Measurements from ENCODE around the gene KNCN. TPM values are rescaled to one million over a fixed set of nuclear protein-coding genes. Genes with fewer than 3 reads are reported as not detected.

KNCN gene
- total RNA-seq, 2 donors from 2014 or later, result not detected

DNA sequence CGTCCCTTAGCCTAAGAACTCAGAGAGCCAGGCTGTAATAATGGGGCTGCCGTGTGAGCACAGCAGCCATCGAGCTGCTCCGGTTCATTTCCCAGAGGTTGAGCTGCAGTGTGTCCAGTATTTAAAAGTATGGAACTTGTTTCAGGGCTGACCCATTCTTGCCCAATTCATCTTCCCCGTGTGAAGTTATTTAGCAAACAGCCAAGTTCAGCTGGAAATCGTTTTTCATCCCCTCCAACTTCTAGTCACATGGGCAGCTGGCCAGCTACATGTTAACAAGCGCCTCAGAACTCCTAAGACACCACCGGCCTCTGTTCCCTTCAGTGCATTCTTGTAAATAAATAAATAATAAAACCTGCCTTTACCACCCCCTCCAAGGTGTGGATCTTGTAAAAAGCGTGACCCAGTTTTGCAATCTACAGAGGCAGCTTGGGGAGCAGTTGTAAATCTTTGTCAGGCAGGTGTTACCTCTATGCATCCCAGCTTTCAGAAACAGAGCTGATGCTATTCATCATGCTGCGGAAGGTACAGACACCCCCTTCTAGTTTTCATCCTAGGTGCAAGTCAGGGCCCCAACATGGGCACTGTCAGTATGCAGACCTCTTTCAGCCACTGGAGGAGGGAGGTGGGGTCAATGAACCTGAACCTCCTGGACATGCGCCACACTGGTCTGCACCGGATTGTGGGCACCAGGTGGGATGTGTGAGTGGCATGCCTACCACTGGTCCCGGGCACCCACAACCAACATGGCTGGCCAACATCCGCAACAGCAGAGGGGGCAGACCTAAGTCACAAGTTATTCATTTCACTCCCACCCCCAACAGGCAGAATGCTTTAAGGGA is 18.7 kb upstream of the KNCN start:
- intact Hi-C loops (cut with DNase I), result no loop called here
- DNase-seq, result no peak
- ATAC-seq, result no peak

DNA sequence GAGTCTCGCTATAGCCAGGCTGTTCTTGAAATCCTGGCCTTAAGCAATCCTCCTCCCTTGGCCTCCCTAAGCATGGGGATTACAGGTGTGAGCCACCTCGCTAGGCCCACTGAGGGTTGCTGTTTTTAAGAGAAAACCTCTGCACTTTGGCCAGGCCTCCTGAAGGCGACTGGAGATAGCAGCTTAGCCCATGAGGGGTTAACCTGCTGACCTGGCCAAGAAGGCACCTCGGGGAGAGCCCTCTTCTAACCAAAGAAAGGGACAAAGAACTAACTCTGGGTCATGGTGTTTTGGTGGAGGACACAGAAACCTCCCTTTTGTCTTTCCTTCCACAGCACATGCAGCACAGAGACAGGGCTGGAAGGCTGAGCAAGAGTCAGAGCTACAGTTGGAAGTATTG is 17.7 kb upstream of the KNCN start:
- DNase-seq (no peak), ATAC-seq (no peak)
- intact Hi-C loops (cut with DNase I), result no loop called here

DNA sequence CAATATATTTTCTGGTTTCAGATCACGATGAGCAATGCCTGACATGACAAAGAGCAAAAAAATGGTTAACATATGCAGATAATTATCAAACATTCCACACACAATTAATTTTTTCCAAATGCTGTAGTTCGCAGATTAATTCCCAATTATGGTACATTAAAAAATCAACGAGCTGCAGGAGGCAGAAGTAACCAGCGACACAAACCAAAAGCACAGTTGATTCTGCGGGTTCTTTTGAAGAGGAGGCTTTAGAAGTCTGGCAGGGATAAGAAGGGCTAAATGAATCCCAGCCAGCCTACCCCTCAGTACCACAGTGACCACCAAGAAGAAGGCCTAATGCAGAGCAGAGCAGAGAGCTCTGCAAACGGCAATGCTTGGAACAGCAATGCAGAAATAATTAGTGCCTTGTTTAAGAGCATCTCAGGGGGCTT is 17.0 kb upstream of the KNCN start:
- no peak for DNase-seq
- ATAC-seq, result no peak
- intact Hi-C loops (cut with DNase I), result no loop called here

DNA sequence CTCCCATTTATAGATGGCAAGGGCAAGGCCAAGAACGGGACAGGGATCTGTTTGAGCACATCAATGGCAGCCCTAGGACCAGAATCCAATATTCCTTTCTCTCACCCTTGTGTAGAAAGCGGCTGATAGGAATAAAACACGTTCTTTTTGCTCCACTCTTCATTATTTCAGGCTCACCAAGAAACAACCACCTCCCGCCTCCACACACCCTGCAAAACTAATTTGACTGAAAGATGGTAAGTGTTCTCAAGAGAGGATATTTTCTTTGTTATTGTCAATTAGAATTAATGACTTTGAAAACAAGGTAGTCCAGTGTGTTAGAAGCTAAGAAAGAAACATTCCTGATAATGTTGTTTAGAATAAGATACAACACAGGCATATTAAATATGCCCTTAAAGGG is 11.9 kb upstream of the KNCN start:
- ATAC-seq, result no peak
- intact Hi-C loops (cut with DNase I), result no loop called here
- no peak for DNase-seq

DNA sequence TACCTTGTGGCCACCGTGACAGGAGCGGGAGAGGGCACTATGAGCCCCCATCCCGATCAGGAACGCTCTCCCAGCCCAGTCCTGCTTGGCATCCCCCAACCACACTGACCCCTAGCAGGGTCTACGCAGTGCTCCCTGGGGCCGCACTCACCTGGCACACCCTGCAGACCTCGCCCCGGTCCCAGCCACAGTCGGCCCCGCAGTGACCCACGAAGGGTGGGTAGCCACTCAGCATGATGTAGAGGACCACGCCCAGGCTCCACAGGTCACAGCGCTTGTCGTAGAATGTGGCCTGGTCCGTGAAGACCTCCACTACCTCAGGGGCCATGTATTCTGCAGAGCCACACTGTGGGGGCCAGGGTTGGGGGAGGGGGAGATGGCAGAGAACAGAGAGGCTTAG is 11.1 kb upstream of the KNCN start:
- ATAC-seq, result no peak
- intact Hi-C loops (cut with DNase I), result no loop called here

DNA sequence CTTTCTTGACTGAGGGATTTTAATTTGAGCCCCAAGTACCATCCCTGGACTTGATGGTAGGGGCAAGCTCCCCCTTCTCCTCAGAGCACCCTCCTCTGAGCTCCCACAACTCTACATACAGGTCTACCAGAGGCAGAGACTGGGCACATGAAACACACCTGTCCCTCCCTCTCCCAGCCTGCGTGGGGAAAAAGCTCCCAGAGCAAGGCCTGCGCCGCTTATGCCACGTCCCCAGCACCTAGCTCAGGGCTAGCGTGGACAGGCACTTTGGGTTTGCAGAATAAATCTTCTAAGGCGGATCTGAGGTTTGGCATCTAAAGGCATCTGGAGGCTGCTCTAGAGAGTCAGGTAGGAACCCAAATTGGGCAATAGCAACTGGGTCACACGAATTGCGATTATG is 7.5 kb upstream of the KNCN start:
- DNase-seq, result no peak

More for the DNA sequence above, 11.1 kb upstream of the KNCN start:
- no peak for DNase-seq

DNA sequence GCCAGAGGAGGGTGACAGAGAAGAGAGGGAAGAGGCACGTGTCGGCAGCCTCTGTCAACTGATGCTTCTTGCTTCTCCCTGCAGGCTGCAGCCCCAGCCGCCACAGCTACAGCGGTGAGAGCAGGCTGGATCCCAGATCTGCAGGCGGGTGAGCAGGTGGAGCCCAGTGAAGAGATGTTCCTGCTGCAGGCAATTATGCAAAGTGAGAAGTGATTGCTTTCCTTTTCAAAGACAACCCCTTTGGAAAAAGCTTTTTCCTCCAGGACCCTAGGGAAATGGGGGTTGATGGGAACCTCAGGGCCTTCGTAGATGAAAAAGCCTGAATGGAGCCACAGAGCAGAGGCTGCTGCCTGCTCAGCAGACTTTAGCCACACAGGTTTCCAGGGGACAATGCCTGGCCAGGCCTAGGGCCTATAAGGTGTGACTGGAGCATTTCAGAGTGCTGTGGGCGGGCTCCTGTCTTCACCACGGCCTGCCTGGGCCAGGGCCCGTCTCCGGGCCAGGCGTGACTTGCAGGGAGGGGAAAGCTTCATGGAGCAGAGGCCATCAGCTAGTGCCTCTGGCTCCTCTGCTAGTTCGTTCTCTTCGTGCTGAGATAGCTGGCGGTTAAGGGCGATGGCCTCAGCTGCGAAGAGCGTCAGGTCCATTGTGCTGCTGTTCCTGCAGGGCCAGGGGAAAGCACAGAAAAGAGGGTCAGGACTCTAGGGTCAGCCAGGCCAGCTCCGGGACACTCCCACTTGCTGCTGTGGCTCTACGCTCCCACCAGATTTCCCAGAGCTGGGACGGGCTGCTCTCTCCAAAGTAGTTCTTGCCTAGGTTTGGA is 6.9 kb upstream of the KNCN start:
- no peak for DNase-seq
- intact Hi-C loops (cut with DNase I), result no loop called here
- peak in 1 of 2 donors; percentile 39 for ATAC-seq

More for the DNA sequence above, 7.5 kb upstream of the KNCN start:
- no peak for ATAC-seq
- intact Hi-C loops (cut with DNase I), result no loop called here

DNA sequence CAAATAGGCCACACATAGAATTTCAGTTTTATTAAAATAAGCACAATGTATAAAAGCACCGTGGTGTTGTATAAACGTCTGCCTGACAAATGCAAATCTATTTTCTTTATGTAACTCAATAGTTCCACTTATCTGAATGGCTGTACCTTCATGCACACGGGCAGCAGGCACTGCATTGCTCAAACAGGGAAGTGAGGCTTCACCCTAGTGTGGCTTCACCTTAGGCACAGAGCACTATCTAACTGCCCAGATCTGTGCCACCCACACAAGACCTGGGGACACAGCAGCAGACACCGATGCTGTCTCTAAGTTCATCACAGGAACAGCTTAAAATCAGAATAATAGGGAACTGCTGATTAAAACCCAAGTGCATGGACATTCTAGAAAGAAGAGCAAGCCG is 6.0 kb upstream of the KNCN start:
- DNase-seq (no peak), ATAC-seq (no peak)
- intact Hi-C loops (cut with DNase I), result no loop called here

DNA sequence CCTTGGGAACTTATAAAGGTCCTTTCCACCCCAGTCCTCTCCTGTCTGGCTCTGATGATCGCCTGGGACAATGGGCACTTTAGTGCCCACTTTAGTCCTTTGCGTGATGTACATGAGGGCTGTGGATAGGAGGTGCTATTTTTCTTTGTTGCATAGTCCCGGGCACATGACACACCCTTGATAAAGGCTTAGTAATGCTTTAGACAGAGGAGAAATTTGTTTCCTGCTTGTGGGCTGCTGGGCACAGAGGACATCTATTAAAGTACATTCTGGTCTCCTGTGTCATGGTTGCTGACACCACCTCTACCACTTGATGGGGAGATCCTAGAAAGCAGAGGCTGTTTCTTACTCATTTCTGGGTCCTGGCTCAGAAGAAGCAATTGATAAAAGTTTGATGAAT is 5.4 kb upstream of the KNCN start:
- intact Hi-C loops (cut with DNase I), result no loop called here
- DNase-seq (no peak), ATAC-seq (peak in 1 of 2 donors; percentile 68)

DNA sequence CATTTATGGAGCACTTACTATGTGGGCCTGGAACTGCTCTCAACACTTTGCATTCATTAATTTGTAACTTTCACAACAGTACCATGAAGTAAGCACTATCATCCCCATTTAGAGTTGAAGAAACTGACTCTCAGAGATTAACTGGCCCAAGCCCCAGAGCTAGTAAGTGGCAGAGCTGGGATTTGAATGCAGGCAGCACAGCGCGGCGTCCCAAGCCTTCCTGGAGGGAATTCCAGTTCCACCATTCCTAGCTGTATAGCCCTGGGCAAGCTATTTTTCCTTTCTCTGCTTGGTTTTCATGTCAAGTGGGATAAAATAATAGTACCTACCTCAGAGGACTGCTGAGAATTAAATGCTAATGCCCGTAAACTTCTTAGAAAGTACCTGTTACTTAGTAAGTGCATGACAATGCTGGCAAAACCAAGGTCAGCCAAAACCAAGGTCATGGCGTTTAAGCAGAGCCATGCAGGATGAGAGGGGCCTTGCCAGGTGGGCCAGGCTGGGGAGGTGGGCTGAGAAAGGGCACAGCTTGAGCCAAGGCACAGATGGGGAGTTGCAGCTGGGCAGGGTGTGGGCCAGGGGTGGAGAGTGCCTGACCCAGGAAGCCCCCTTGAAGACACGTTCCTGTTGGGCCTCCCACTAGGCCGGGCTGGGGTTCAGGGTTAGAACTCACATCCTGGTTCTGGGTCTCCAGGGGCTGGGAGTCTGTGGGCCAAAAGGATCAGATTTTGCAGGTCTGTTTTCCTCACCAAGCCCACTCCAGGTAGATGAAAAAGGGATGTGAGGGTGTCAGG is 4.6 kb upstream of the KNCN start:
- intact Hi-C loops (cut with DNase I), result no loop called here
- ATAC-seq (no peak), DNase-seq (no peak)

DNA sequence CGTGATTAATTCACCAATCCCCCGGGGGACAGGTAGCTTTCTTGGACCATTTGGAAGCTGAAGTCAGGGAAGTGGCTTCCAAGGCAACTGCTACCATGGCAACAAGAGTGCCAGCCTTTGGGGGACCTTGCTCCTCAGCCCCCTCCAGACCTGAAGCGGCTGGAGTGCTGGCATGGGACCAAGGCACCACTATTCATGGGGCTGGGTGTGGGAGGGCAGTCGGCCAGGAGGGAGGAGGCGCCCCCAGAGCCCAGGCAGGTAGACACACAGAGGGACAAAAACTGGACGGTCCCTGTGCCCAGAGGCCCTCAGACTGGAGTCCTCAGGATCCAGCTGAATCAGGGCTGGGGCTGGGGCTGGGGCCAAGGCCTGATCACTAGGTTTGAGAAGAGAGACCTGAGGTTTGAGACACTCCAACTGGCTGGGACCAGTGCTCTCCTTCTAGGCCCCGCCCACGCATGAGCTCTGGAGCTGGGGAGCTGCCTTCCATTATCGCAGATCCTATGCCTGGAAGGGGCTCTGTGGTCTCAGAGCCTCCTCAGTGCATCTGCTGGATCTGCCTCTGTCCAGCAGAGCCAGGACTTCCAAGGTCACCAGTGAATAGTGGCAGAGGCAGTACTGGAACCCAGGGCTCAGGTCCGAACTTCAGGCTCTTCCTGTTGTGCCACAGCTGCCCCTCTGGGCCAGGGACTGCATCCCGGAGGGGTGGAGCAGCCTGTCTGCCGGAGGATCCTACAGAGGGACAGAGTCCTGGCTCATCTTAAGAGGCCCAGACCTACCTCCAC is 3.3 kb upstream of the KNCN start:
- intact Hi-C loops (cut with DNase I), result no loop called here
- DNase-seq (no peak), ATAC-seq (no peak)

DNA sequence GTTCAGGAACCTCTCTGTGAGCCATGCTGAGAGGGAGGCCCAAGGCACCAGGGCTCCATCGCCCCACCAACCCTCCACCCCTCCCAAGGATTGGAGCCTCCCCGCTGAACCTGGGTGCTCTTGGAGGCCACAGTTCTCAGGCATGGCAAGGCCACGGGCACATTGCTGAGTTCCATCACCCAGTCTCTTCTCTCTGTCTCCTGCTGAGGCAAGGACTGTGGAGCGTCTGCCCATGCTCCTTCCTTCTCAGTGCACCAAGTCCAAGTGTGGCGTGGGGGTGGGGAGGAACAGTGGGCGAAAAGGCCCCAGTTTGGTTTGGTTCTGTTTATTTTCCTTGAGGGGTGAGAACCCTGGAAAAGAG is 2.8 kb upstream of the KNCN start:
- ATAC-seq (no peak), DNase-seq (no peak)
- intact Hi-C loops (cut with DNase I), result no loop called here

DNA sequence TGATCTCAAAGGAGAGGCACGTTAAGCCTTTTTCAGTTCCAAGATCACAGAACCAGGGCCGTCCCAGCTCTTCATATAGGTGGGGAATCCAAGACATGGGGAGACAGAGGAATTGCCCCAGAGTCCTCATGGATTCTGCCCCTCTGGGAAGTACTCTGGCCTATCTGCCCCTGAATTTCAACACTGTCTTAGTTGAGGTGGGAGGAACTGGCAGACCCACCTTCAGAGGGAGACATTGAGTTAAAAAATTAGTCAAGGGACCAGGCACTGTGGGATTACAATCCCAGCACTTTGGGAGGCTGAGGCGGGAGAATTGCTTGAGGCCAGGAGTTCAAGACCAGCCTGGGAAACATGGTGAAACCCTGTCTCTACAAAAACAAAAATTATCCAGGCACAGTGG is 2.1 kb upstream of the KNCN start:
- ATAC-seq, result no peak
- intact Hi-C loops (cut with DNase I), result no loop called here

DNA sequence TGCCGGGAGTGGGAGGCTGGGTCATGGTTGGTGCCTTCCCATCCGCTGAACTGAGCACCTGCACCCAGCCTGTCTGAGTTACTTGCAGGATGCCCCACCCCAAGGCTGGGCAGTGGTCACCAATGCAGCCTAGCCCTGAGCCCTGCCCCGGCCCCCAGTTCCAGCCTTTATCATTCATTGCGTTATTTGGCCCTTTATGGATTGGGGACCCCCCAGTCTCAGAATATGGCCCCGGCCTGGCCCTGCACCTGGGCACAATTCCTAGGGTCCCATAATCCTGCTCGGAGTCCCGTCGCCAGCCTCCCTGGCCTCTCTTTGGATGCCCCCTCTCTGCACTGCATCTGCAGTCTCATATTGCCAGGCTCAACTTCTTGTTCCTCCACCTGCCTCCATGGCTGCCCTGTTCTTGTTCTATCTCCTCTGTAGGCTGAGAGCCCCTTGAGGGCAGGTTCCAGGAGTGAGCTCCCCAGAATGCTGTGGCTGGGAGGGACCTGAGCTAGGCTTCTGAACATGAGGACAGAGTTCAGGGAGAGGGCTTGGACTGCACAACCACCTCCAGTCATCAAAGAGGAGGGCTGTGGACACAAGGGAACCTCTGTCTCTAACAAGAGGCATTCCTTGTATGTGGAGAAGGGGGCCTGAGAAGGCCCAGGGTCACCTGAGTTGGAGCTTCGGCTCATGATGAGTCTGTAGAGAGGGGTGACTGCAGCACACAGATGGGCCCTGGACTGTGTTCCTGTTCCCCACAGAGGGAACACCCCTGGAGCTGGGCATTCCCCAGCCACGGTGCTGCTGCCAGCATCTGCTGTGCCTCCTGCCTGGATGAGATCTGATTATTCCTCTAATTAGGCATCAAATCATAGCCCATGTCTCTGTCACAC is 1.1 kb upstream of the KNCN start:
- ATAC-seq, result no peak
- no peak for DNase-seq
- intact Hi-C loops (cut with DNase I), result no loop called here

More for the DNA sequence above, 2.1 kb upstream of the KNCN start:
- no peak for DNase-seq

DNA sequence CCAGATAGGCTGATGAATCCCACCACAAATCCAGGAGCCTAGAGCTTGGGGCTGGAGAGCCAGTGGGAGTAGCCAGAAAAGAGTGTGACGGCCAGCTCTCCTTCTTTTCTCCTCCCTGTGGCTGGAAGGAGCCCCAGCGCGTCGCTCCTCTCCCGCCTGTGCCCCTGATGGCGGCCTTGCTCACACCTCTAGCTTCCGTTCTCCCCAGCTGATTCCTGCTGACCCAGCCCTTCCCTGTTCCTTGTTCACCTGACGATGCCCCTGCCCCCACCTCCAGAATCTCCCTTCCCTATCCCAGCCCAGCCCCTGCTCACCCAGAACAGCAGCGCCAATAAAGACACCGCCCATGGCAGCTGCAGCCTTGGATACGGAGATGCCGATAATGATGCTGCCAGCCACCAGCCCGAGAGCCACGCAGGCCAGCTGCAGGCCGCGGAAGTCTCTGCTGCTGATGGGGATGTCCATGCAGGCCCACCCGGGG is 656 bp downstream of the KNCN start:
- intact Hi-C loops (cut with DNase I), result no loop called here
- no peak for DNase-seq
- ATAC-seq, result no peak

DNA sequence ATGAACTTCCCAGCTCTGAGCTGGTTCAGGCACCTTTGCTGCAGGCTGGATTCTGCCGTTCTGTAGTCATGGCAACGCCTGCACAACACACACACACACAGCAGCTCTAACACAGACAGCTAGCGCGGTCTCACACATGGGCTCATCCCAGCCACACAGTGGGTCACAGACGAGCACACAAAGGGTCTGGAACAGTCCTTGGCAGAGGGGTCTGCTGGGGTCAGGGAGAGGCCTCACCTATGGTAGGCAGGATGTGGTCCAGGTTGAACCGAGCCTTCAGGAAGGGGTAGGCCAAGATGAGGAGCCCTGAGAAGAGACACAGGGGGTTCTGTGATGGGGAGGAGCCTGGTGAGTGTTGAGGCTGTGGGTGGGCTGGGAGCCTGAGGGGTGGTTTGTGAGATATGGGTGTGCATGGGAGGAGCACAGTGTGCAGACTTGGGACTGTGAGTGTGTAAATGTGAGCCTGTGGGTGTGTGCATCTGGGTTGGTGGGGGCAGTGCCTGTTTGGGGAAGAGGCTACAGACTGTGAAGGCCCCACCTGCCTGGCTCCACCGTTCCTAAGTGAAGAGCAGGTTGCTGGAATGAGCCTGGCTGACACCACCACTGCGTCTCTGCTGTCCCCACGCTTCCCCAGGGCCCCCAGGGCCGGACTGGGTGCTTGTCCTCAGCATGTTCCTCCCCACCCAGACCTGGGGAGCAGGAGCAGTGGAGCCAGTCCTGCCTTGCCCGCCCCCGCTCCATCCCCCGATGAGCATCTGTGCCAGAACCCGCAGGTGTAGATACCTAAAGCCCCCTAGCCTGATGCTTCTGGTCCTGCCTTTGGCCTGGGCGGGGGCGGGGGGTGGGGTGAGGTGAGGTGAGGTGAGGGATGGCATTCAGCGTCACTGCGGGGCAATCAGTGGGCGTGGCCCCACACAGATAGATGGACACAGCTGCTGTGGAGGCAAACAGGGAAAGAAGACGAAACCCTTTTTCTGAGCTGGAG is 1.5 kb downstream of the KNCN start:
- peak; percentile 22 for DNase-seq
- intact Hi-C loops (cut with DNase I), result no loop called here
- peak; percentile 23 to 37 for ATAC-seq
